ENCODE measurements around the gene SMYD3.

GRCh38 chr1:246302711-246303317, 204.3 kb downstream of the SMYD3 start:
- TF ChIP-seq POLR2A (IDR thresholded peaks at IDR 0.05) = no peak
- no peak for TF ChIP-seq CTCF (IDR thresholded peaks at IDR 0.05)
- no peak for TF ChIP-seq POLR2AphosphoS5 (IDR thresholded peaks at IDR 0.05; ENCODE audit: insufficient read depth in 1 of 2, low read depth in 1 of 2)
